Hepatocyte (in vitro differentiated cells): Measurements from ENCODE around the gene YARS1.

Experiments
- CTCF ChIP-seq: fragments of 200-600 bp; sonication (generic); IDR thresholded peaks from 2 replicates; pipeline ENCODE4 v1.5.1; 2016; ENCODE audit warnings: antibody characterized with exemption, mild to moderate bottlenecking; ENCODE audit not compliant: poor library complexity
- EZH2 ChIP-seq: fragments of 200-600 bp; sonication (generic); IDR thresholded peaks from 2 replicates; pipeline ENCODE4 v1.6.1; 2016; ENCODE audit warnings: antibody characterized with exemption, mild to moderate bottlenecking, borderline replicate concordance

- TF ChIP-seq CTCF: no peak
- no peak for TF ChIP-seq EZH2
Observed at GRCh38 chr1:32749332-32749731, 67.8 kb downstream of the YARS1 start.
